GM23338 (cell line): ENCODE measurements around the gene PDE3B.

ENCODE experiments used
- CREB1 ChIP-seq: fragments of 250-450 bp; sonication (Bioruptor Pico); IDR thresholded peaks from 2 replicates; pipeline ENCODE4 v1.5.0; 2020; ENCODE audit warnings: low read depth, mild to moderate bottlenecking, moderate library complexity
- CTCF ChIP-seq, 2 experiments: fragments of 200-600 bp in 1 of 2; sonication (generic) in 1 of 2; conservative IDR thresholded peaks; 2 replicates each; pipeline versions ENCODE4 v1.5.1 to v1.6.1; 2016 to 2017; ENCODE audit warnings: antibody characterized with exemption in 2 of 2, low read depth in 2 of 2, mild to moderate bottlenecking in 2 of 2, moderate library complexity in 1 of 2
- ETS1 ChIP-seq: IDR thresholded peaks from 2 replicates; pipeline ENCODE4 v1.6.1; 2016; ENCODE audit warnings: antibody characterized with exemption
- EZH2 ChIP-seq: fragments of 200-600 bp; sonication (generic); IDR thresholded peaks from one replicate; pipeline ENCODE4 v1.8.0; 2017; ENCODE audit warnings: antibody characterized with exemption, mild to moderate bottlenecking, low read depth; ENCODE audit not compliant: unreplicated experiment
- EZH2phosphoT487 ChIP-seq: fragments of 200-600 bp; sonication (generic); IDR thresholded peaks from one replicate; pipeline ENCODE4 v1.8.1; 2018; ENCODE audit warnings: antibody characterized with exemption; ENCODE audit not compliant: unreplicated experiment
- JUNB ChIP-seq: IDR thresholded peaks from one replicate; pipeline ENCODE4 v1.6.1; 2016; ENCODE audit warnings: antibody characterized with exemption; ENCODE audit not compliant: unreplicated experiment
- NANOG ChIP-seq: IDR thresholded peaks from 2 replicates; pipeline ENCODE4 v1.6.1; 2016; ENCODE audit warnings: antibody characterized with exemption, borderline replicate concordance
- POLR2AphosphoS5 ChIP-seq: IDR thresholded peaks from 2 replicates; pipeline ENCODE4 v1.6.1; 2016; ENCODE audit warnings: antibody characterized with exemption, low read depth
- REST ChIP-seq: IDR thresholded peaks from one replicate; pipeline ENCODE4 v1.6.1; 2018; ENCODE audit warnings: antibody characterized with exemption; ENCODE audit not compliant: unreplicated experiment
- ZNF114 ChIP-seq: fragments of 250-450 bp; sonication (Bioruptor Pico); IDR thresholded peaks from 2 replicates; pipeline ENCODE4 v1.5.0; 2020; ENCODE audit warnings: mild to moderate bottlenecking, moderate library complexity
- ZNF462 ChIP-seq: fragments of 250-450 bp; sonication (Bioruptor Pico); IDR thresholded peaks from 2 replicates; pipeline ENCODE4 v1.5.0; 2020; ENCODE audit warnings: mild to moderate bottlenecking, moderate library complexity

DNA sequence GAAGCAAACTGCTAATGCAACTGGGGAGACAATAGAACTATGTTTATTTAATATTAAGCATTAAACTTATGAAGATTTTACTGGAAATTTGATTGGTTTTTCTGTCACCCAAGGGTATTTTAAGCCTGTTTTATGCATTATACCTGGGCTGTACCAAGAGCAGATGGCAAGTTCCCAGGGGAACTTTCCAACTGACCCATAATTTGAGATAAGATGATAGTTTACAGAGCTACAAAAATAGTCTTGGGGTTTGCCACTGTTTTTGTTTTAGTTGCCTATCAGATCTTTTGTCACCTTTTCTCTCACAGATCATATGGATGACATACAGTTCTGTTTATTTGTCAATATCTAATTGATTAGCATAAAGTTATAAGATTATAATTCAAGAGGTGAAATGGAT is 43.9 kb downstream of the PDE3B start:
- TF ChIP-seq CTCF (conservative IDR thresholded peaks at IDR 0.05; ENCODE audit: low read depth in 2 of 2): no peak
- TF ChIP-seq JUNB: no peak
- TF ChIP-seq EZH2phosphoT487: no peak
- TF ChIP-seq REST: no peak
- TF ChIP-seq POLR2AphosphoS5: no peak
- TF ChIP-seq ZNF114 (CRISPR knock-in tag): no peak
- no peak for TF ChIP-seq EZH2
- TF ChIP-seq ETS1: no peak
- no peak for TF ChIP-seq ZNF462 (CRISPR knock-in tag)
- TF ChIP-seq NANOG: no peak
- no peak for TF ChIP-seq CREB1
